Gastroesophageal sphincter (tissue), 4 donors: Measurements from ENCODE around the gene CDPF1. TPM values are rescaled to one million over a fixed set of nuclear protein-coding genes. Genes with fewer than 3 reads are reported as not detected.
A peak's percentile ranks its signal among the peaks of the same experiment; 100 is the strongest.

Source experiments
- ATAC-seq: fragments of 150-250 bp; one replicate; pipeline ENCODE4 v1.9.1; 2016; ENCODE audit warnings: mild to moderate bottlenecking, moderate library complexity
- H3K27ac ChIP-seq, 4 donors: fragments of 200-600 bp; sonication (generic) in 3 of 4; 1 replicate in 3 of 4; 2 replicates in 1 of 4; pipeline ENCODE4 v1.5.1; 2016 to 2019
- H3K27me3 ChIP-seq: fragments of 200-600 bp; sonication (generic); one replicate; pipeline ENCODE4 v1.5.1; 2019
- H3K36me3 ChIP-seq, 2 donors: fragments of 200-600 bp; sonication (generic); one replicate each; pipeline ENCODE4 v1.5.1; 2019; ENCODE audit warnings: control low read depth in 1 of 2
- H3K4me1 ChIP-seq, 3 donors: fragments of 200-600 bp; sonication (generic); 1 replicate in 2 of 3; 2 replicates in 1 of 3; pipeline ENCODE4 v1.5.1; 2016 to 2019; ENCODE audit warnings: control low read depth in 2 of 3
- H3K4me3 ChIP-seq, 2 donors: fragments of 200-600 bp; sonication (generic); one replicate each; pipeline ENCODE4 v1.5.1; 2019; ENCODE audit warnings: mild to moderate bottlenecking in 1 of 2, moderate library complexity in 1 of 2
- H3K9me3 ChIP-seq, 3 donors: fragments of 200-600 bp; sonication (generic); one replicate each; pipeline ENCODE4 v1.5.1; 2017 to 2019; ENCODE audit warnings: control low read depth in 2 of 3
- EP300 ChIP-seq: sonication (generic); formaldehyde crosslinking; IDR thresholded peaks from one replicate; pipeline ENCODE4 v1.6.1; 2017; ENCODE audit warnings: antibody characterized with exemption, mild to moderate bottlenecking
- POLR2A ChIP-seq, 2 donors: fragments of 450-650 bp; IDR thresholded peaks; one replicate each; pipeline ENCODE4 v1.6.1; 2017; ENCODE audit warnings: antibody characterized with exemption in 2 of 2, mild to moderate bottlenecking in 2 of 2, moderate library complexity in 1 of 2
- POLR2AphosphoS5 ChIP-seq: sonication (generic); formaldehyde crosslinking; IDR thresholded peaks from one replicate; pipeline ENCODE4 v1.6.1; 2017; ENCODE audit warnings: antibody characterized with exemption
- WGBS, 2 donors: methylation state at CpG; one replicate each; pipeline ENCODE4 v1.1.5; 2018; ENCODE audit warnings: low coverage in 1 of 2; 5-methylcytosine and 5-hydroxymethylcytosine counted together
- total RNA-seq, 4 donors: library from RNA; depleted of rRNA; stranded (reverse); fragments of >200 nt; gene quantifications; one replicate each; pipeline ENCODE4 v1.1.0, GENCODE V29; 2016
- TF ChIP-seq, protein P1 (sequence below), 4 experiments: fragments of 200-600 bp in 2 of 4; fragments of 450-650 bp in 2 of 4; sonication (generic) in 1 of 4; IDR thresholded peaks; one replicate each; pipeline ENCODE4 v1.5.1; 2017 to 2019; ENCODE audit warnings: antibody characterized with exemption in 4 of 4, mild to moderate bottlenecking in 2 of 4, moderate library complexity in 2 of 4

CDPF1 gene
- total RNA-seq, 4 donors from 2014 or later: 14.9 to 27.1 (median 18.7) TPM

DNA sequence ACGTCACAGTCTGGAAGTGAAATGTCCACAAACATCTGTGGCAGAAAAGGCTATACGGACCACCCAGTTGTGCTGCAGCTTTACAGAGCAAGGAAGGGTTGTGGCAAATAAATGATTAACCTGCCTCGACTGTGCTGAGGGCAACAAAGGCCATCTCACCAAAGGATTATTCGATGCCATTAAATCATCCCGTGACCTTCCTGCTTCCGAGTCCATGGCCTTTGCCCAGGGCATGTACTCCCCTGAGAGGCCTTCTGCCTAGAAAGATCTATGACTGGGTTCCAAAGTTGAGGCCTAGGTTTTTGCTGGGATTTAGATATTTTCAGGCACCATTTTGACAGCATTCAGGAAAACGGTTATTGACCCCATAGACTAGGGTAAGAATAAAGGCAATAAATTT lies 9.2 kb downstream of the CDPF1 start:
- Histone ChIP-seq H3K27me3 (no peaks in the 10 kb centered on the region), H3K4me1 (peaks cover 0 to 45% (median 0%) of the 10 kb centered on the region in 3 donors), H3K9me3 (no peaks in the 10 kb centered on the region), H3K4me3 (no peak overlapping the region), H3K27ac (no peak overlapping the region), H3K36me3 (peaks cover 0 to 60% of the 10 kb centered on the region in 2 donors)
- no peak for ATAC-seq
- TF ChIP-seq POLR2AphosphoS5 (no peak), EP300 (no peak), POLR2A (IDR thresholded peaks at IDR 0.05) (no peak)
- TF ChIP-seq, protein P1, sequence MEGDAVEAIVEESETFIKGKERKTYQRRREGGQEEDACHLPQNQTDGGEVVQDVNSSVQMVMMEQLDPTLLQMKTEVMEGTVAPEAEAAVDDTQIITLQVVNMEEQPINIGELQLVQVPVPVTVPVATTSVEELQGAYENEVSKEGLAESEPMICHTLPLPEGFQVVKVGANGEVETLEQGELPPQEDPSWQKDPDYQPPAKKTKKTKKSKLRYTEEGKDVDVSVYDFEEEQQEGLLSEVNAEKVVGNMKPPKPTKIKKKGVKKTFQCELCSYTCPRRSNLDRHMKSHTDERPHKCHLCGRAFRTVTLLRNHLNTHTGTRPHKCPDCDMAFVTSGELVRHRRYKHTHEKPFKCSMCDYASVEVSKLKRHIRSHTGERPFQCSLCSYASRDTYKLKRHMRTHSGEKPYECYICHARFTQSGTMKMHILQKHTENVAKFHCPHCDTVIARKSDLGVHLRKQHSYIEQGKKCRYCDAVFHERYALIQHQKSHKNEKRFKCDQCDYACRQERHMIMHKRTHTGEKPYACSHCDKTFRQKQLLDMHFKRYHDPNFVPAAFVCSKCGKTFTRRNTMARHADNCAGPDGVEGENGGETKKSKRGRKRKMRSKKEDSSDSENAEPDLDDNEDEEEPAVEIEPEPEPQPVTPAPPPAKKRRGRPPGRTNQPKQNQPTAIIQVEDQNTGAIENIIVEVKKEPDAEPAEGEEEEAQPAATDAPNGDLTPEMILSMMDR (IDR thresholded peaks at IDR 0.05): no peak
- WGBS, 2 donors: 70 to 77% methylated on average over 6 to 7 of the region's 7 CpGs

DNA sequence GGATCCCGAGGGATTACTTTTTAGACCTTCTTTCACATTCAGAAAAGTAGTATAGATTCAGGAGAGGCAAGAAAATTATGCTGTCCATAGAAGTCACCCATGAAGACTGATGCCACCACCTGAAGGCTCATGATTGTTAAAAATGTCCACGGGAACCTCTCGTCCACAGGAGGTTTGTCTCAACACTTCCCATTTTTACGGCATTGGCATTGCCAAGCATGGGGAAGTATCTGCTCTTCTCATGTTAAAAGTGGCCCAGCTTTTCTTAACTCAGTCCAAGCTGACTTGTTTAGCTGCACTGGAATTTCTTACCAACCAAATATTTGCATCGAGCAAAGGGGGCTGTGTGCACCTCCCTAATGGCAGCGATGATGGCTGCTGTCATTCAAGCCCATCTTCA lies 9.6 kb downstream of the CDPF1 start:
- no peaks in the 10 kb centered on the region for H3K9me3 ChIP-seq
- H3K4me1 ChIP-seq: peaks cover 0 to 41% (median 0%) of the 10 kb centered on the region in 3 donors
- WGBS, 2 donors: 85 to 88% methylated on average over 5 of the region's 6 CpGs
- H3K36me3 ChIP-seq: peaks cover 0 to 64% of the 10 kb centered on the region in 2 donors
- H3K4me3 ChIP-seq: no peak overlapping the region
- no peak for ATAC-seq
- TF ChIP-seq POLR2A (IDR thresholded peaks at IDR 0.05): no peak
- TF ChIP-seq, protein P1 (IDR thresholded peaks at IDR 0.05): no peak
- TF ChIP-seq EP300: no peak
- TF ChIP-seq POLR2AphosphoS5: no peak
- no peaks in the 10 kb centered on the region for H3K27me3 ChIP-seq
- H3K27ac ChIP-seq: no peak overlapping the region

DNA sequence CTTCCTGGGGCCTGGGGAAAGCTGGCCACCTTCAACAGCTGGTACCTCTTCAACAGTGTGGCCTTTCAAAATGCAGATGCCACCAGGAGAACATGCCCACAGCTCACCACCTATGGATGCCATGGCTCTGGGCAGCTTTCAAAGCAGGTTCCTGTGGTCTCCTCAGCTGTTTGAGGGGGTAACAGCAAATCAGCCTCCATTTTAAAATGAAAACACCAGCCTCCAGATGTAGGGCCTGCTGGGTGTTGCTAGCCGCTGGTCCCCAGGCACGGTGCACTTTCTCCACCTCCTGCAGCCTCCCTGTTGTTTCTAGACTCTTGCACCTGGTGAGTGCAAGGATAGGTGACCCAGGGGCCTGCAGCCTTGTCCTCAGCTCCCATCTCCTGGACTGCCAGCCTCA lies 10.0 kb downstream of the CDPF1 start:
- H3K36me3 ChIP-seq: peaks cover 0 to 66% of the 10 kb centered on the region in 2 donors
- peak overlapping the region in 1 of 4 donors; percentile 27 for H3K27ac ChIP-seq
- H3K9me3 ChIP-seq: no peaks in the 10 kb centered on the region
- no CpG with 5 or more reads among the region's 2 CpGs for WGBS, 2 donors
- TF ChIP-seq POLR2A (IDR thresholded peaks at IDR 0.05) (no peak), POLR2AphosphoS5 (no peak), EP300 (no peak)
- TF ChIP-seq, protein P1 (IDR thresholded peaks at IDR 0.05): no peak
- peaks cover 0 to 37% (median 0%) of the 10 kb centered on the region in 3 donors for H3K4me1 ChIP-seq
- H3K4me3 ChIP-seq: no peak overlapping the region
- no peaks in the 10 kb centered on the region for H3K27me3 ChIP-seq
- ATAC-seq: no peak

DNA sequence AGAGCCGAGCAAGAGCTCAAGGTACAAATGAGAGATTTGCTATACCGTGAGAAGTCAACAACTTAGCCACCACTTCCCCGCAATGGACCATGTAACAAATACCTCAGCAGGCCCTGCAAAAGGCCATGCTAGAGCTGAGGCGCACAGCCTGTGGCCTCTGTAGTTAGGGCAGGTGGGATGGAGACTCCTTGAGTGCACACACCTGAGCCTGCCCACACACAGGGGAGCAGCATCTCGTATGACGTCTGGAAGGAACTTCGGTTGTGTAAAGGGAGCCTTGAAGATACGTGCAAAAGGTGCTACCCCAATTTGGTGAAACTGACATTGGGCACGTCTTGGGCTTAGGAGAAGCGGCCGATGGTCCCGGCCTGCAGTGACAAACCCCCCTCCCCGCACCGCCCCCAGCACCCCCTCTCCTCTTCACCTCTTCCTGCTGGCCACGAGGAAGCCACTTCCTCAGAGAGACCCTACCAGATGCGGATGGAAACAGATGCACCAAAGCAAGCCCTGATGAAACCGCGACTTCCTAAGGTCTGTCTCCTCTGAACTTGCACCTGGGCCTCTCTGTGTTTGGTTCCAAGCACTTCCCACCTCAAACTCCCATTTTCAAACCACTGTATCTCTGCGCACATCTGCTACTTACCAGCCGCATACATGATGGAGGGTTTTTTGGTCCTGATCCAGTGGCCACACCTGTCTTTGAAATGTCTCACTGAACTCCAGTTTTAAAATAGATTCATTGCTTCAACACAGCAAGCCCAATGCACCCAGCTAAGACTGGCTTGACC lies 10.6 kb downstream of the CDPF1 start:
- 81 to 86% methylated on average over 9 to 12 of the region's 20 CpGs for WGBS, 2 donors
- TF ChIP-seq POLR2AphosphoS5 (no peak), POLR2A (IDR thresholded peaks at IDR 0.05) (no peak), EP300 (no peak)
- TF ChIP-seq, protein P1 (IDR thresholded peaks at IDR 0.05): no peak

DNA sequence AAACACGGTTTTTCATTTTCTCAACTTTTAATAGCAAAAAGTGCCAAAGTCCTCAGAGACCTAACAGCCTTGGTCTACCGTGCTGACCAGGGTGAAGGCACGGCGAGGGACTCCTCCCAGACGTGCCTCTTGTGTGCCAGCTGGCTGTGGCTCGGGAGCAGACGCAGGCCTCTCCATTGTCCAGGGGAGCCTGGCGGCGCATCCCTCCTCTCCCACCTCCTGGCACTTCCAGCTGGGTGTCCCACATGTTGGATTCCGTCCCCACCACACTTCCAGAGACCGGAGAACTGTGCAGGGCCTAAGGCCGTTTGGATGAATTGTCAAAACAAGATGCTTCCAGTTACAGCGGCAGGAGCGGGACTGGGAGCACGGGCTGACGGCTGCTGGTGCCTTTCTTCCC lies 11.6 kb downstream of the CDPF1 start:
- Histone ChIP-seq H3K27me3 (no peaks in the 10 kb centered on the region), H3K36me3 (peaks cover 0 to 54% of the 10 kb centered on the region in 2 donors), H3K27ac (peak overlapping the region; percentile 51 to 80 (median 62)), H3K4me3 (no peak overlapping the region), H3K4me1 (peaks cover 0 to 37% (median 1%) of the 10 kb centered on the region in 3 donors), H3K9me3 (no peaks in the 10 kb centered on the region)
- no peak for ATAC-seq
- 31 to 71% methylated on average over 5 to 15 of the region's 16 CpGs for WGBS, 2 donors
- TF ChIP-seq POLR2A (IDR thresholded peaks at IDR 0.05) (no peak), POLR2AphosphoS5 (no peak), EP300 (no peak)
- TF ChIP-seq, protein P1 (IDR thresholded peaks at IDR 0.05): no peak

More for the DNA sequence above, 10.6 kb downstream of the CDPF1 start:
- Histone ChIP-seq H3K9me3 (no peaks in the 10 kb centered on the region), H3K36me3 (peaks cover 0 to 63% of the 10 kb centered on the region in 2 donors), H3K27ac (peak overlapping the region in 2 of 4 donors; percentile 67 to 80), H3K4me3 (no peak overlapping the region), H3K4me1 (peaks cover 0 to 31% (median 0%) of the 10 kb centered on the region in 3 donors), H3K27me3 (no peaks in the 10 kb centered on the region)
- no peak for ATAC-seq
